Thoracic aorta (tissue), 2 donors: Measurements from ENCODE around the gene ACAA2. TPM values are rescaled to one million over a fixed set of nuclear protein-coding genes. Genes with fewer than 3 reads are reported as not detected.

Experiments
- ATAC-seq: fragments of 150-250 bp; one replicate; pipeline ENCODE4 v1.8.0; 2017; ENCODE audit warnings: low read depth; ENCODE audit not compliant: insufficient number of reproducible peaks, low FRiP score
- DNase-seq: peaks from one replicate; pipeline ENCODE4 v3.0.0-alpha.2; 2020; ENCODE audit warnings: low spot score
- H3K27ac ChIP-seq, 2 donors: fragments of 200-600 bp; sonication (generic); 1 replicate in 1 of 2; 2 replicates in 1 of 2; pipeline ENCODE4 v1.5.1; 2016; ENCODE audit warnings: mild to moderate bottlenecking in 2 of 2, moderate library complexity in 2 of 2
- H3K27me3 ChIP-seq: fragments of 200-600 bp; sonication (generic); replicated peaks from 2 replicates; pipeline ENCODE4 v1.6.0; 2016; ENCODE audit warnings: mild to moderate bottlenecking; ENCODE audit not compliant: insufficient read depth
- H3K36me3 ChIP-seq: fragments of 200-600 bp; sonication (generic); one replicate; pipeline ENCODE4 v1.5.1; 2016
- H3K4me1 ChIP-seq, 2 donors: fragments of 200-600 bp; sonication (generic); 1 replicate in 1 of 2; 2 replicates in 1 of 2; pipeline versions ENCODE4 v1.5.1 to v1.6.0; 2016; ENCODE audit warnings: low read depth in 2 of 2, mild to moderate bottlenecking in 1 of 2; ENCODE audit not compliant: control insufficient read depth in 1 of 2
- H3K4me3 ChIP-seq: fragments of 200-600 bp; sonication (generic); 2 replicates; pipeline ENCODE4 v1.5.1; 2016; ENCODE audit warnings: mild to moderate bottlenecking
- H3K9me3 ChIP-seq: fragments of 200-600 bp; sonication (generic); 2 replicates; pipeline ENCODE4 v1.5.1; 2016
- CTCF ChIP-seq: fragments of 200-600 bp; sonication (generic); IDR thresholded peaks from one replicate; pipeline ENCODE4 v1.5.1; 2019; ENCODE audit warnings: antibody characterized with exemption
- total RNA-seq, 2 donors: library from RNA; depleted of rRNA; stranded (reverse); fragments of >200 nt; gene quantifications; one replicate each; pipeline versions ENCODE4 v1.1.0 to v1.2.3, GENCODE V29; 2016

The ACAA2 gene
- total RNA-seq, 2 donors from 2014 or later: 20.3 to 26.5 TPM

GRCh38 chr18:49854681-49855080 lies 41.3 kb upstream of the ACAA2 start:
- Histone ChIP-seq H3K36me3 (no peaks in the 10 kb centered on the region), H3K27me3 (no peaks in the 10 kb centered on the region), H3K4me1 (no peaks in the 10 kb centered on the region), H3K27ac (no peak overlapping the region), H3K4me3 (no peak overlapping the region), H3K9me3 (no peaks in the 10 kb centered on the region)
- DNase-seq (no peak), ATAC-seq (no peak)
- TF ChIP-seq CTCF: no peak

GRCh38 chr18:49853436-49853835 lies 40.1 kb upstream of the ACAA2 start:
- no peaks in the 10 kb centered on the region for H3K4me1 ChIP-seq
- ATAC-seq (no peak), DNase-seq (no peak)
- no peaks in the 10 kb centered on the region for H3K27me3 ChIP-seq
- H3K4me3 ChIP-seq: no peak overlapping the region
- no peaks in the 10 kb centered on the region for H3K9me3 ChIP-seq
- TF ChIP-seq CTCF: no peak
- no peaks in the 10 kb centered on the region for H3K36me3 ChIP-seq
- H3K27ac ChIP-seq: no peak overlapping the region

- no peaks in the 10 kb centered on the region for H3K27me3 ChIP-seq
- no peaks in the 10 kb centered on the region for H3K4me1 ChIP-seq
- H3K27ac ChIP-seq: no peak overlapping the region
- no peak overlapping the region for H3K4me3 ChIP-seq
- no peak for TF ChIP-seq CTCF
- no peak for ATAC-seq
- DNase-seq: no peak
- no peaks in the 10 kb centered on the region for H3K36me3 ChIP-seq
- no peaks in the 10 kb centered on the region for H3K9me3 ChIP-seq
These were observed 39.7 kb upstream of the ACAA2 start for GRCh38 chr18:49853011-49853410.

- ATAC-seq: no peak
- Histone ChIP-seq H3K36me3 (no peaks in the 10 kb centered on the region), H3K27ac (no peak overlapping the region), H3K27me3 (no peaks in the 10 kb centered on the region), H3K4me3 (no peak overlapping the region), H3K4me1 (no peaks in the 10 kb centered on the region), H3K9me3 (no peaks in the 10 kb centered on the region)
- no peak for DNase-seq
- TF ChIP-seq CTCF: no peak
These were observed 38.3 kb upstream of the ACAA2 start for GRCh38 chr18:49851624-49852023.

GRCh38 chr18:49850636-49851035 lies 37.3 kb upstream of the ACAA2 start:
- no peak for DNase-seq
- Histone ChIP-seq H3K4me3 (no peak overlapping the region), H3K9me3 (no peaks in the 10 kb centered on the region), H3K27me3 (no peaks in the 10 kb centered on the region), H3K4me1 (no peaks in the 10 kb centered on the region), H3K36me3 (no peaks in the 10 kb centered on the region), H3K27ac (no peak overlapping the region)
- TF ChIP-seq CTCF: no peak
- no peak for ATAC-seq
